H9 (cell line): Measurements from ENCODE around the gene KIF26A. TPM values are rescaled to one million over a fixed set of nuclear protein-coding genes. Genes with fewer than 3 reads are reported as not detected.

ENCODE experiments used
- DNase-seq: peaks from one replicate; pipeline ENCODE4 v3.0.0-alpha.2; 2017
- H2AFZ ChIP-seq: one replicate; pipeline ENCODE4 v1.6.1; 2013; ENCODE audit warnings: mild to moderate bottlenecking, low read length, control low read depth, moderate library complexity
- H2AK5ac ChIP-seq: 2 replicates; pipeline ENCODE4 v1.6.1; 2013; ENCODE audit warnings: low read length, control low read depth, mixed read lengths; ENCODE audit not compliant: insufficient read length
- H2BK120ac ChIP-seq: one replicate; pipeline ENCODE4 v1.6.1; 2013; ENCODE audit warnings: low read depth, mild to moderate bottlenecking, low read length, control low read depth, inconsistent platforms; ENCODE audit not compliant: poor library complexity, severe bottlenecking
- H2BK12ac ChIP-seq: 2 replicates; pipeline ENCODE4 v1.6.1; 2013; ENCODE audit warnings: low read length, control low read depth, mixed read lengths, low read depth; ENCODE audit not compliant: insufficient read length
- H2BK15ac ChIP-seq: 2 replicates; pipeline ENCODE4 v1.6.1; 2013; ENCODE audit warnings: low read depth, low read length, control low read depth
- H2BK20ac ChIP-seq: one replicate; pipeline ENCODE4 v1.6.1; 2013; ENCODE audit warnings: low read depth, mild to moderate bottlenecking, low read length, control low read depth, inconsistent platforms; ENCODE audit not compliant: poor library complexity, severe bottlenecking
- H2BK5ac ChIP-seq: 2 replicates; pipeline ENCODE4 v1.6.1; 2013; ENCODE audit warnings: low read length, control low read depth, mixed read lengths; ENCODE audit not compliant: insufficient read length
- H3K14ac ChIP-seq: 2 replicates; pipeline ENCODE4 v1.6.1; 2013; ENCODE audit warnings: low read length, control low read depth; ENCODE audit not compliant: insufficient read depth
- H3K18ac ChIP-seq: 2 replicates; pipeline ENCODE4 v1.6.1; 2013; ENCODE audit warnings: low read depth, mild to moderate bottlenecking, mixed read lengths, low read length, control low read depth; ENCODE audit not compliant: insufficient read length
- H3K23ac ChIP-seq: 2 replicates; pipeline ENCODE4 v1.6.1; 2013; ENCODE audit warnings: low read length, control low read depth, mixed read lengths, low read depth; ENCODE audit not compliant: insufficient read length
- H3K23me2 ChIP-seq: 2 replicates; pipeline ENCODE4 v1.6.1; 2013; ENCODE audit warnings: low read depth, mild to moderate bottlenecking, mixed read lengths, low read length, control low read depth; ENCODE audit not compliant: insufficient read length, poor library complexity, severe bottlenecking
- H3K27ac ChIP-seq: 2 replicates; pipeline ENCODE4 v1.5.1; 2013; ENCODE audit warnings: low read length, control low read depth, mixed read lengths, low read depth; ENCODE audit not compliant: insufficient read length
- H3K27me3 ChIP-seq: 2 replicates; pipeline ENCODE4 v1.6.1; 2013; ENCODE audit warnings: low read length, control low read depth, inconsistent platforms; ENCODE audit not compliant: insufficient read depth
- H3K4ac ChIP-seq: 2 replicates; pipeline ENCODE4 v1.6.1; 2013; ENCODE audit warnings: low read depth, mild to moderate bottlenecking, control low read depth, inconsistent platforms, low read length, moderate library complexity
- H3K4me1 ChIP-seq: 2 replicates; pipeline ENCODE4 v1.6.1; 2013; ENCODE audit warnings: low read length, control low read depth, inconsistent platforms; ENCODE audit not compliant: insufficient read depth
- H3K4me2 ChIP-seq: 2 replicates; pipeline ENCODE4 v1.6.1; 2013; ENCODE audit warnings: low read length, control low read depth, mixed read lengths; ENCODE audit not compliant: insufficient read length, insufficient read depth
- H3K56ac ChIP-seq: 2 replicates; pipeline ENCODE4 v1.6.1; 2013; ENCODE audit warnings: low read depth, mild to moderate bottlenecking, mixed read lengths, low read length, control low read depth; ENCODE audit not compliant: insufficient read length
- H3K79me1 ChIP-seq: 2 replicates; pipeline ENCODE4 v1.6.1; 2013; ENCODE audit warnings: low read depth, mild to moderate bottlenecking, moderate library complexity, low read length, control low read depth, inconsistent platforms; ENCODE audit not compliant: insufficient read depth, poor library complexity, severe bottlenecking
- H3K79me2 ChIP-seq: 2 replicates; pipeline ENCODE4 v1.6.1; 2013; ENCODE audit warnings: low read length, control low read depth, inconsistent platforms; ENCODE audit not compliant: insufficient read depth
- H3K9ac ChIP-seq: 2 replicates; pipeline ENCODE4 v1.6.1; 2013; ENCODE audit warnings: low read length, control low read depth, mixed read lengths; ENCODE audit not compliant: insufficient read length; ENCODE audit errors: extremely low read depth
- H3K9me3 ChIP-seq: one replicate; pipeline ENCODE4 v1.6.1; 2013; ENCODE audit warnings: low read depth, low read length, inconsistent platforms; ENCODE audit not compliant: control insufficient read depth
- H3T11ph ChIP-seq: one replicate; pipeline ENCODE4 v1.6.1; 2013; ENCODE audit warnings: mild to moderate bottlenecking, low read length, control low read depth, inconsistent platforms
- H4K20me1 ChIP-seq: one replicate; pipeline ENCODE4 v1.6.1; 2013; ENCODE audit not compliant: control insufficient read depth, insufficient read length, insufficient read depth
- H4K5ac ChIP-seq: 2 replicates; pipeline ENCODE4 v1.6.1; 2013; ENCODE audit warnings: low read depth, mild to moderate bottlenecking, mixed read lengths, low read length, control low read depth; ENCODE audit not compliant: insufficient read length
- H4K8ac ChIP-seq: replicated peaks from 2 replicates; pipeline ENCODE4 v1.6.1; 2013; ENCODE audit warnings: low read length, control low read depth, mixed read lengths, low read depth; ENCODE audit not compliant: insufficient read length
- H4K91ac ChIP-seq: 2 replicates; pipeline ENCODE4 v1.6.1; 2013; ENCODE audit warnings: low read depth, mild to moderate bottlenecking, moderate library complexity, mixed read lengths, low read length, control low read depth; ENCODE audit not compliant: insufficient read length
- H3K27ac Mint-ChIP-seq, 3 experiments: 2 replicates in 2 of 3; 3 replicates in 1 of 3; pipeline ENCODE4 v1.8.0; 2020 to 2021; ENCODE audit warnings: mixed read lengths in 3 of 3, mild to moderate bottlenecking in 1 of 3, moderate library complexity in 1 of 3
- H3K27me3 Mint-ChIP-seq: 2 replicates; pipeline ENCODE4 v1.8.0; 2021; ENCODE audit warnings: low read depth, mild to moderate bottlenecking, moderate library complexity, mixed read lengths
- H3K36me3 Mint-ChIP-seq, 3 experiments: 2 replicates in 2 of 3; 3 replicates in 1 of 3; pipeline ENCODE4 v1.8.0; 2020 to 2021; ENCODE audit warnings: low read depth in 3 of 3, mixed read lengths in 3 of 3; ENCODE audit not compliant: insufficient read depth in 1 of 3
- H3K4me1 Mint-ChIP-seq, 2 experiments: 2 replicates each; pipeline ENCODE4 v1.8.0; 2020; ENCODE audit warnings: mixed read lengths in 2 of 2
- H3K4me3 Mint-ChIP-seq, 2 experiments: 2 replicates in 1 of 2; 3 replicates in 1 of 2; pipeline ENCODE4 v1.8.0; 2020 to 2021; ENCODE audit warnings: mild to moderate bottlenecking in 2 of 2, mixed read lengths in 2 of 2, moderate library complexity in 1 of 2
- H3K9me3 Mint-ChIP-seq, 2 experiments: 2 replicates in 1 of 2; 3 replicates in 1 of 2; pipeline ENCODE4 v1.8.0; 2020; ENCODE audit warnings: mild to moderate bottlenecking in 2 of 2, mixed read lengths in 2 of 2, moderate library complexity in 1 of 2
- CTCF ChIP-seq: fragments of 200-600 bp; sonication (generic); conservative IDR thresholded peaks from 3 replicates; pipeline ENCODE4 v1.8.0; 2021; ENCODE audit warnings: antibody characterized with exemption, mild to moderate bottlenecking
- WGBS: extraction: QIAGEN DNeasy Blood & Tissue Kit; methylation state at CpG from one replicate; pipeline ENCODE4 v1.1.7; 2013; ENCODE audit warnings: missing lambda C conversion rate, low lambda C conversion rate, mixed read lengths; ENCODE audit not compliant: insufficient read length; ENCODE audit errors: extremely low coverage; 5-methylcytosine and 5-hydroxymethylcytosine counted together
- total RNA-seq: library from RNA; stranded (reverse); gene quantifications from 2 replicates; pipeline ENCODE4 v1.2.1, GENCODE V29; 2021

Gene KIF26A
- total RNA-seq, 1 experiment from 2014 or later: 44.2 TPM

GRCh38 chr14:104209985-104210816 is 71.8 kb downstream of the KIF26A start:
- no peak for TF ChIP-seq CTCF
- Histone ChIP-seq H4K20me1 (no peaks in the 10 kb centered on the region), H3K4ac (no peak overlapping the region), H3K79me2 (no peaks in the 10 kb centered on the region), H2BK20ac (no peak overlapping the region), H3K14ac (no peak overlapping the region), H2BK5ac (no peak overlapping the region), H3K56ac (no peak overlapping the region), H2BK12ac (no peak overlapping the region), H4K8ac (no peak overlapping the region), H3K23ac (no peak overlapping the region), H3K9me3 (no peaks in the 10 kb centered on the region), H3K79me1 (no peaks in the 10 kb centered on the region), H3K18ac (no peak overlapping the region), H4K5ac (no peak overlapping the region), H4K91ac (no peak overlapping the region), H2BK15ac (no peak overlapping the region), H3K27ac (no peak overlapping the region), H3T11ph (no peak overlapping the region), H2AK5ac (no peak overlapping the region), H3K23me2 (no peaks in the 10 kb centered on the region), H2BK120ac (no peak overlapping the region), H3K4me2 (no peak overlapping the region), H2AFZ (no peak overlapping the region), H3K4me1 (no peaks in the 10 kb centered on the region), H3K9ac (no peak overlapping the region), H3K27me3 (no peaks in the 10 kb centered on the region)
- peaks cover 2 to 7% of the 10 kb centered on the region in 2 experiments; a peak in 3 of 4 replicates for H3K4me1 Mint-ChIP-seq
- H3K27me3 Mint-ChIP-seq: peaks cover 2% of the 10 kb centered on the region
- no peaks in the 10 kb centered on the region; a peak in 1 of 7 replicates for H3K36me3 Mint-ChIP-seq
- H3K27ac Mint-ChIP-seq: no peak overlapping the region
- H3K4me3 Mint-ChIP-seq: no peak overlapping the region
- H3K9me3 Mint-ChIP-seq: no peaks in the 10 kb centered on the region; a peak in 2 of 5 replicates
- no peak for DNase-seq
- WGBS: no CpG with 5 or more reads among the region's 21 CpGs
